Measurements from ENCODE around the gene B3GALNT2.

Gene B3GALNT2

DNA sequence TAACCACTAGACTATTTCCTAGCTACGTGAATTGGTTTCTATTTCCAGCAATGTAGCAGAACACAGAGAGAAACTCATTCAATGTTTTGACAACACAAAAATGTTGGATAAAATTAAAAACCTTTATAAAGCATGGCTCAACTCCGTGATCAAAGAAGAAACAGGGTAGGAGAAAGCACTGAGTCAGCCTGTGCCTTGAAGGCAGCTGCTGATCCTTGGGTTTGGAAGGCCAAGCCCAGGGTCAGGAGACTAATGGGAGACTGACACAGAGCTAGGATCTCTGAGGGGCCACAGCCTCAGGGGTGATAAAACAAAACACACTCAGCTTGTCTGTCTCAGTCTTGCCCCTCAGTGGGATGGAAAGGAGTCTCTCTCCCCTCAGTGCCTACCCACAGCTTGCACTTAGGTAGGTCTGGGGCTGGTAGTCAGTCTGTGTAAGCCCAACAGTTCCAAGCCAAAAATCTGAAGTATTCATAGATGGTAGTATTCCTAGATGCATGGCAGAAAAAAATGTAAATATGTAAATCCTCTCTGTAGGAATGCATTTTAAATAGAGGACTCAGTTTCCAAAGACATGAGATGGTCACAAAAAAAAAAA lies 53.3 kb downstream of the B3GALNT2 start:
- DNase-seq, result no peak

- DNase-seq, result no peak
These were observed 53.8 kb downstream of the B3GALNT2 start for GRCh38 chr1:235450433-235450832.

DNA sequence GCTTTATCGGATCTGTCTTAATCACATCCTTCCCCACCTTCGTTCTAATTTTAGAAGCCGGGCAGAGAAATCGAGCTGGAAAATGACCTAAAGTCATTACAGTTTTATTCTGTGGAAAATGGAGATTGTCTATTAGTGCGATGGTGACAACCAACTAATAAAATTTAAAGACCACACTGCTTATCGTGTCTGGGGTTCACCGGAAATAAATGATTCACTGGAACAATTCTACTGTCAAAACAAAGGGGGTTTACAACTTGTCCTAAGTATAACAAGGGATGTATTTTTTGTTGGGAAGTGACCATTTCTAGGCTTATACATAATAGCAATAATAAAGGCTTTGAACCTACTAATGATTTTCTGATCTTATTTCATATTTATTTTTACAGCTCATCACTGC lies 55.6 kb downstream of the B3GALNT2 start:
- no peak for DNase-seq

DNA sequence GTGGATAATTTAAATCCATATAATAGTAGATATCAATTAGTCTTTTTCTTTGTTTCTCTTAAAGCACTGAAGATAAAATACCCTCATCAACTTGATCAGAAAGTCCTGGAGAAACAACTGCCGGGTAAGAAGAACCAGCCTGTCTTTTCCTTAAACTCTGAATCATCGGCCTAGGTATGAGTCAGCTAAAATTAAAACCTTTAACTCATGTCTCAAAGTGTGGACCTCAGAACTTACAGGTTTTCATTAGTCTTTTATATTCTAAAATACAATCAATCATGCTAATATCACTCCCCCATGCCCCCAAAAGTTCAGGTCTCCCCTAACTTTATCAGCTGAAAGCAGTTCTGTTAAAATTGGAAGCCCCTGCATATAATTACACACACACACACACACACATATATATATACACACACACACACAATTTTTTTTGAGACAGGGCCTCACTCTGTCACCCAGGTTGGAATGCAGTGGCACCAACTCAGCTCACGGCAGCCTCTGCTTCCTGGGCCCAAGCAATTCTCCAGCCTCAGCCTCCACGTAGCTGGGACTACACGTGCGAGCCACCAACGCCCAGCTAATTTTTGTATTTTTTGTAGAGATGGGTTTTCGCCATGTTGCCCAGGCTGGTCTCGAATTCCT lies 61.3 kb downstream of the B3GALNT2 start:
- no peak for DNase-seq

DNA sequence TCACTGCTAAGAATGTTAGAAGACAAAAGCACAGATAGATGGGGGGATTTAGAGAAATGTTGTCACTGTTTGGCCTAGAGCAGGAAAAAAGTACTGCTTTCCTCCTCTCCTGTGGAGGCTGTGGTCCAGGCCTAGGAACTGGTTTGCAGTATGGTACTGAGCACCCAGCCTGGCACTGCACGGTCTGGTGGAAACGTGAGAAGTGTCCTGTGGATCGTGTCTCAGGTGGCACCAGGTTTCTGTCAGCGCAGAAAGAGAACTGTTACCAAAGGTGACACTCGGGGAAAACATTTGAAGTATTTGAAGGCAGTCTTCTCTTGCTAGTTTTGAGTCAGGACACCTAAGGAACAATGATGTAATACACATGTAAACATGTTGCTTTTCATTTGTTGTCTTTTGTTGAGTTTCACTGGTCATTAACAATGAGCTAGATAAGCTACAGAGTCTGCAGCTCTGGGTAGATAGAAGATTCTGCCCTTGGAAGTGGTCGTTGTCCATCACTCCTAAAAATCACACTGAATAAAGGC lies 63.0 kb downstream of the B3GALNT2 start:
- DNase-seq, result no peak

GRCh38 chr1:235434001-235434400 lies 70.3 kb downstream of the B3GALNT2 start:
- no peak for DNase-seq

DNA sequence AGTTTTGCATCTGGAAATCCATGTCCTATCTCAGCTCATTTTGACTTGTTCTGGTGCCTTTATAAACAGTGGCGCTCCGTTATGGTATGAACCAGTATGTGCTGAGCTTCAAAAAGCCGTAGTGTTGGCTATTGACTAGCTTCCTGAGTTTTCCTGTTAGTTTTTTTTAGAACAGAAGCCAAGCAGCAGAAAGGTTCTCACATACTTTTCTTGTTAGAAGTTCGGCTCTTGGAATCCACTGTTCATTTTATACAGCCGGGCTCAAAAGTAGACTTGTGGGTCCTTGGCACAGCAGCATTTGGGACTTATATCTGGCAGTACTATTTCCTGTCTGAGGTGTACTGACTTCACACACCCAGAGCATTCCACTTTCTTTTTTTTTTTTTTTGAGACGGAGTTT lies 73.3 kb downstream of the B3GALNT2 start:
- DNase-seq, result no peak

- no peak for DNase-seq
These were observed 75.1 kb downstream of the B3GALNT2 start for GRCh38 chr1:235429143-235429542.

GRCh38 chr1:235427447-235427846 lies 76.8 kb downstream of the B3GALNT2 start:
- DNase-seq, result no peak

GRCh38 chr1:235426680-235427079 lies 77.6 kb downstream of the B3GALNT2 start:
- no peak for DNase-seq

DNA sequence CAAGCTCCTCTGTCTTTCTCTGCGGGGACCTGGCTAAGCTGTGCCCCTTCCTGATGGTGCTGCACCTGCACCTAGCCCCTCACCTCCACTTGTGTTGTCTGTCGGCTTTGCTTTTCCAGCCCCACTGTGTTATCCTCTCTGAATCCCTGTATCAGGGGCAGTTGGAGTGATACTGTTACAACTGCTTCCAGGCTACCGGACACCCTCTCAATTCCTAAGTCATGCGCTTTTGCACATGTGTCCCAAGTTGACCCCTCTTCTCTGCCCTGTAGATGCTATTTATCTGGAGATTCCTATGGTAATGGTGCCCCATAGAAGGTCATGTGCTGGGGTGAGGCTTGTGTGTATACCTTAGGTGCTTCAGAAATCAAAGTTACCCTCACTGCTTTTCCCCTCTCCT lies 78.1 kb downstream of the B3GALNT2 start:
- no peak for DNase-seq

DNA sequence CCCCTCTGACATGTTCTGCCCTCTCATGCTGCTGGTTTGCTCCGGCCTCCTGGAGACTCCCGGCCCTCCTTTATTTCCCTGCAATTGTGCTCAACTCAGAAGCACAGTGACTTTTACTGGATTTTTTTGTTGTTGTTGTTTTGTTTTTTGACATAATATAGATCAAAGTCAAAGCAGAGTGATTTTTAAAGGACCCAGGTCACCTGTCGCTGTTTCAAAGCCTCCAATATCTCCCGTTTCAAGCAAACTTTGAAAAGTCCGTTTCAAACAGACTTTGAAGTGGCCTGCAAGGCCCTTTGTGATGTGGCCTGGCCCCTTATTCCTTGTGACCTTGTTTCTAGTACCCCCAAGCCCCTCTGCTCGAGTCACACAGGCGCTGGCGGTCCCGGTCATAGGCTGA lies 78.9 kb downstream of the B3GALNT2 start:
- DNase-seq, result no peak

GRCh38 chr1:235424092-235424491 lies 80.2 kb downstream of the B3GALNT2 start:
- DNase-seq, result no peak

DNA sequence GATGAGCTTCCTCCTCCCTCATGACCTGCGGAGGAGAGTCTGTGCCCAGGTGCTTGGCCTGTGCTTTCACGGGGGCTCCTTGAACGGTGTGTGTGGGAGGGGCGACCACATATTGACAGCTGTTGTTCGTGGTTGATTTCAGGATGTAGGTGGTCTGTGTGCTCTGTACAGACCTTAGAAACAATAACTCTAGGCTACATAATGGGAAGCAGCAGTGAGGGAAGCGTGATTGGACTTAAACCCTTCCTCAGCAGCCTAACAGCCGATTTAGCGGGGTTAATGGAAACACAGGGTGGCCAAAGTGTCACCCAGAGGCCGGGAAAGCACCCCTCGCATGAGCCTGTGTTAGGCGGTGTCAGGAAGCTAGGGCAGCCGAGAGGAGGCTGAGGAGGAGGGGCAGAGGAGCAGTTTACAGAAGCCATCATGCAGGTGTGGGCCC lies 81.0 kb downstream of the B3GALNT2 start:
- no peak for DNase-seq

DNA sequence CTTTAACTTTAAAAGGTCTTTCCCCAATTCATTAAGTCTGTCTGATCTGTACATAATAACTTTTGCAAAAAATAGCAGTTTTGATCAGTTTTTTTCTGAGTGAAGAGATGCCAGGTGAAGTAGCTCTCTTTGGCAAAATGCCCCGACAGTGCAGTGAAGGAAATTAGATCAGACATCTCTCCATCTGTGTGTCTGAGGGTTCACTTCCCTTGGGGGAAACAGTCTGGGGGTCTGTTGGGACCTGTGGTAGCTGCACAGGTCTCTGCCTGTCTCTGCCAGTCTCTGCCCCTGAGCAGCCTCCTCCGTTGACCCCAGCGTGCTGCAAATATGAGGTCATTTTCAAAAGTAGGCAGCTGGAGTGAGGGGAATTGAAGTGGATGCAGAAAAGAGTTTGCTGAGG lies 82.5 kb downstream of the B3GALNT2 start:
- DNase-seq, result no peak

DNA sequence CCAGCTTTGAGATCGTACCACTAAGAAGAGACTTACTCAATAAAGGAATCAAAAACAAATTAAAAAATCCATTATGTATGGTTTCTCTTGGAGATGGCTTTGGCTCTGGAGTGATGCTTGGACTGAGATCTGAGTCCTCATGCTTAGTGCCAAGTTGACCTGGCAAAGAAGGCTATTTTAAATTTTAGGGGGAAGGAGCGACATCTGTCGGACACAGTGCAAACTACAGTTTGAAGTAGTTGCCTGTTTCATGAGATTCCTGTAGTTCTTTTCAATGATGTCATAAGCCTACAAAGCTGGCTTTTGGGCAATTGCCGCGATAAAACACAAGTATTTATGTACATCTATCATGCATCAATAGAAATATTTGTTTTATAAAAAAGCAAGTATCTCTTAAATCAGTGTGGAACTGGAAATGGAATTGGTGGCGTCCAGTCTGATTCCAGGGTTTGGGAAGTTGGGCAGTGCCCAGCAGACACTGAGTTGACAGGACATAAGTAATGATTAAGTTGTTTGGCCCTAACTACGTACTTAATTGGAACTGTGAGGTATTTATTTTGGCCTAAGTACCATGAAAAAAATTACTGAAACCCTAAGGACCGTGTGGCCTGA lies 87.1 kb downstream of the B3GALNT2 start:
- DNase-seq, result peak; percentile 48

- DNase-seq, result no peak
These were observed 87.6 kb downstream of the B3GALNT2 start for GRCh38 chr1:235416662-235417049.

DNA sequence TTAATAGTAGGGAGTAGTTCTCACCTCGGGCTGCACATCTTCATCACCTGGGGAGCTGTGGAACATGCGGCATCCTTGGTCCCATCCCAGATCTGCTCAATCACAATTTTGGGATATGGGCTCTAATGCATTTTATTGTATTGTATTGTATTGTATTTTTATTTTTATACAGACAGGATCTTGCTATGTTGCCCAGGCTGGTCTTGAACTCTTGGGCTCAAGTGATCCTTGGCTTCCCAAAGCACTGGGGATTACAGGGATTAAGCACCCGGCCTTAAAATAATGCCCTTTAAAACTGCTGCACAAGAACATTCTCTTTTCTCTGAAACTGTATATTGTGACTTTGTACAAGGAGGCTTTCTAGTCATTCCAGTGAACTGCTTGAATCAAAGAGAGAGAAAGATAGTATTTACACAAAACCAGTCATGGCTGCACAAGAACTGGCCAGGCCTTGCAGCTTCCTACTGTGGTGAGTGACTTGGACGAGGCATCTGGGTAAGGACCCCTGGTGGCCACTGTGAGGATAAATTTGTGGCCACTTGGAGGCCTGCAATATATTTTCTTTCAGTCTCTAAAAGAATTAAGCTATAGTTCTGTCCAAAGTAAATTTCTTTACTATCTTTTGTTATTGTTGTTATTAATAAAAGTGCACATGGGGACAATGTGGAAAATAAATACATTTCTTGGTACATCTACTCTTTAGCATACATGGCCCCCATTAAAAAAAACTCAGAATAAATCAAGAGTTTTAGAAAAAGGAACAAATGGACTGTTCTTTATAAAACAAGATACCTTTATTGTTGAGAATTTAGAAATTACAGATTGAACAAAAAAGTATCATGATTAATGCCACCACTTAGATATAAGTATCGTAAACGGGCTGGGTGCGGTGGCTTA lies 89.0 kb downstream of the B3GALNT2 start:
- DNase-seq, result peak; percentile 37

DNA sequence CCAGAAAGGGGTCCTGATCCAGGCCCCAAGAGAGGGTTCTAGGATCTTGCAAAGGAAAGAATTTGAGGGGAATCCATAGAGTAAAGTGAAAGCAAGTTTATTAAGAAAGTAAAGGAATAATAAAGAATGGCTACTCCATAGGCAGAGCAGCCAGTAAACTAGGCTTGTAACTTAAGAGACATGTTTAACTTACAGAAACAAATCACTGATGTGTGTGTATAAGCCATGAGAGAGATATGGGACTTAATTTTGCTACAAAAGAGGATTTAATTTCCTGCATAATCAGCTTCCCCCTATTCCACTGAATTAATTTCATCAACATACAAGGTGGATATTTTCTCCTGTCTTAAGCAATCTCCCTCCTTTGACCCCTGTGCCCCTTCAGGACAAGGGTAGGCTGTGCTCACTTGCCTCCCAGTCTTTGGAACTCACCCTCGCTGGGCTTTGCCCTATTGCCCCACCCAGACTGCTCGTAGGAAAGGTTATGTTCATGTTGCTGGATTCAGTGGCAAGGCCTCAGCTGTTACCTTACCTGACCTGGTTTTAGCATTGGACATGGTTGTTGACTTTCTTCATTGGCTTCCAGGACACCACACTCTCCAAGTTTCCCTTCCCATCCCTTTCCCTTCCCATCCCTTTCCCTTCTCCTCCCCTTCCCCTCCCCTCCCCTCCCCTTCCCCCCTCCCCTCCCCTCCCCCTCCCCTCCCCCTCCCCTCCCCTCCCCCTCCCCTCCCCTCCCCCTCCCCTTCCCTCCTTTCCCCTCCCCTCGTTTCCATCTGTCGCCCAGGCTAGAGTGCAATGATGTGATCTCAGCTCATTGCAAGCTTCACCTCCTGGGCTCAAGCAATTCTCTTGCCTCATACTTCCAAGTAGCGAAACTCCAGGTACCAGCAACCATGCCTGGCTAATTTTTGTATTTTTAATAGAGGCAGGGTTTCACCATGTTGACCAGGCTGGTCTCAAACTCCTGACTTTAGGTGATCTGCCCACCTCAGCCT lies 92.5 kb downstream of the B3GALNT2 start:
- DNase-seq, result no peak

GRCh38 chr1:235410467-235410866 lies 93.8 kb downstream of the B3GALNT2 start:
- no peak for DNase-seq

DNA sequence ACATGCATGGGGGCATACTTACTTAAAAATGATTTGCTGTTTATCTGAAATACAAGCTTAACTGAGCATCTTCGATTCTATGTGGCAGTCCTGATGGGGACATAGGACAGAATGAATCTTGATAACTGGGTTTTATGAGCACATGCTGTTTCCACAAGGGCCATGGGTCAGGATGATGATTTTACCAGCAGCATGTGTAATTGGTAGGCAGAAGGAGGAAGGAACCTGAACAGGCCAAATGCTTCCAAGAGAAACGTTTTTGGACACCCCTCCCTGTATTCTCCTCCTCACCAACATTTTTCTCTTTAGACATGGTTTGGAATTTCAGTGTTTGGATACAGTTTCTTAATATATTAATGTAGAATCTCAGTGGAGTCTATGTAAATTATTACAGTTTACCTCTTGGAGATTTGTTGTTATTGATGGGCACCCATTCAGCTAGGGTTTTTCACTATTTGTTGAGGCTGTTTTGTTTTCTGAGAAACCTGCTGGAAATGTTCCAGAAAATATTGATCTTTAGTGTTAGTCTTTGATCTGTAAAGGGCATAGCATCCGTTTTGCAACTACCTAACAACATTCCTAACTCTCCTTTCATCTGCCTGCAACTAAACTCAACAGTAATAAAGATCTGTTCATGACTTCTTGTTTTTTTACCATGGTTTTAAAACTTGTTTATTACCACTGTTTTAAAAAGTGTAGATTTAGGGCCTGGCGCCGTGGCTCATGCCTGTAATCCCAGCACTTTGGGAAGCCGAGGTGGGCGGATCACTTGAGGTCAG lies 95.0 kb downstream of the B3GALNT2 start:
- DNase-seq, result no peak
